Liver (tissue), 9 donors: ENCODE data around the gene KIAA1217. TPM values are rescaled to one million over a fixed set of nuclear protein-coding genes. Genes with fewer than 3 reads are reported as not detected.
"Not testable (repeated sequence)": the region's sequence is repeated elsewhere in the genome, so short reads cannot be mapped to it uniquely, and the experiment has no call there.

Source experiments
- DNase-seq: peaks from one replicate; pipeline ENCODE4 v3.0.0-alpha.2; 2017; ENCODE audit warnings: low spot score
- H3K27ac ChIP-seq, 2 donors: one replicate each; pipeline ENCODE4 v1.7.0; 2013; ENCODE audit warnings: inconsistent platforms in 2 of 2, low read length in 2 of 2, control low read depth in 1 of 2, low read depth in 1 of 2, mild to moderate bottlenecking in 1 of 2
- H3K27me3 ChIP-seq, 4 donors: one replicate each; pipeline versions ENCODE4 v1.6.1 to v1.7.0; 2013; ENCODE audit warnings: low read length in 3 of 4, inconsistent platforms in 1 of 4, mild to moderate bottlenecking in 1 of 4, moderate library complexity in 1 of 4; ENCODE audit not compliant: control insufficient read depth in 4 of 4, insufficient read depth in 4 of 4
- H3K36me3 ChIP-seq, 4 donors: one replicate each; pipeline versions ENCODE4 v1.6.1 to v1.7.0; 2013; ENCODE audit warnings: low read length in 3 of 4, mild to moderate bottlenecking in 3 of 4, low read depth in 1 of 4, moderate library complexity in 1 of 4; ENCODE audit not compliant: control insufficient read depth in 4 of 4, insufficient read depth in 3 of 4
- H3K4me1 ChIP-seq, 4 donors: one replicate each; pipeline versions ENCODE4 v1.6.1 to v1.7.0; 2013; ENCODE audit warnings: low read length in 3 of 4, mild to moderate bottlenecking in 3 of 4, moderate library complexity in 1 of 4; ENCODE audit not compliant: control insufficient read depth in 4 of 4, insufficient read depth in 4 of 4
- H3K4me3 ChIP-seq, 3 donors: one replicate each; pipeline versions ENCODE4 v1.6.1 to v1.7.0; 2013; ENCODE audit warnings: low read length in 3 of 3, control low read depth in 1 of 3, low read depth in 1 of 3, mild to moderate bottlenecking in 1 of 3
- H3K9ac ChIP-seq, 2 donors: one replicate each; pipeline ENCODE4 v1.7.0; 2013; ENCODE audit warnings: low read length in 2 of 2, mild to moderate bottlenecking in 2 of 2, moderate library complexity in 2 of 2, control low read depth in 1 of 2, low read depth in 1 of 2
- H3K9me3 ChIP-seq, 4 donors: one replicate each; pipeline versions ENCODE4 v1.6.1 to v1.7.0; 2013; ENCODE audit warnings: low read length in 3 of 4; ENCODE audit not compliant: control insufficient read depth in 4 of 4
- ATF3 ChIP-seq: IDR thresholded peaks from 2 replicates; pipeline ENCODE4 v1.6.1; 2016; ENCODE audit warnings: antibody characterized with exemption
- FOXA1 ChIP-seq: IDR thresholded peaks from 2 replicates; pipeline ENCODE4 v1.6.1; 2016; ENCODE audit warnings: antibody characterized with exemption
- GABPA ChIP-seq, 2 donors: IDR thresholded peaks in 1 of 2; conservative IDR thresholded peaks in 1 of 2; 2 replicates each; pipeline ENCODE4 v1.6.1; 2016; ENCODE audit warnings: antibody characterized with exemption in 2 of 2, mild to moderate bottlenecking in 1 of 2, moderate library complexity in 1 of 2
- NR2F2 ChIP-seq: IDR thresholded peaks from 2 replicates; pipeline ENCODE4 v1.6.1; 2016; ENCODE audit warnings: antibody characterized with exemption
- RAD21 ChIP-seq, 2 donors: IDR thresholded peaks; 2 replicates each; pipeline ENCODE4 v1.6.1; 2016; ENCODE audit warnings: antibody characterized with exemption in 2 of 2, mild to moderate bottlenecking in 2 of 2
- REST ChIP-seq: IDR thresholded peaks from 2 replicates; pipeline ENCODE4 v1.6.1; 2016; ENCODE audit warnings: antibody characterized with exemption, mild to moderate bottlenecking
- TAF1 ChIP-seq: conservative IDR thresholded peaks from 2 replicates; pipeline ENCODE4 v1.6.1; 2016; ENCODE audit warnings: antibody characterized with exemption, mild to moderate bottlenecking
- WGBS: extraction: QIAGEN DNeasy Blood & Tissue Kit; methylation state at CpG from one replicate; pipeline ENCODE4 v1.1.7; 2013; 5-methylcytosine and 5-hydroxymethylcytosine counted together
- polyA plus RNA-seq, 2 donors: library from polyadenylated mRNA; stranded (reverse) in 1 of 2; unstranded in 1 of 2; fragments of 200-250 nt in 1 of 2; fragments of >200 nt in 1 of 2; fragmentation: Nextera tagmentation in 1 of 2; extraction: Ambion mirVana in 1 of 2; gene quantifications; one replicate each; pipeline versions ENCODE4 v1.2.1 to v1.2.3, GENCODE V29; 2013 to 2015
- total RNA-seq, 2 donors: library from RNA; depleted of rRNA; stranded (reverse); fragments of >200 nt; gene quantifications; one replicate each; pipeline ENCODE4 v1.2.3, GENCODE V29; 2014
- TF ChIP-seq, protein P1 (sequence below): IDR thresholded peaks from 2 replicates; pipeline ENCODE4 v1.6.1; 2016; ENCODE audit warnings: antibody characterized with exemption
- donor health status: healthy.
- donor health status: healthy.
- donor health status: healthy.
- donor health status: healthy.
- donor health status: healthy.

Gene KIAA1217
- total and polyA plus RNA-seq, 4 donors: 4.5 to 12.8 (median 6.8) TPM

DNA sequence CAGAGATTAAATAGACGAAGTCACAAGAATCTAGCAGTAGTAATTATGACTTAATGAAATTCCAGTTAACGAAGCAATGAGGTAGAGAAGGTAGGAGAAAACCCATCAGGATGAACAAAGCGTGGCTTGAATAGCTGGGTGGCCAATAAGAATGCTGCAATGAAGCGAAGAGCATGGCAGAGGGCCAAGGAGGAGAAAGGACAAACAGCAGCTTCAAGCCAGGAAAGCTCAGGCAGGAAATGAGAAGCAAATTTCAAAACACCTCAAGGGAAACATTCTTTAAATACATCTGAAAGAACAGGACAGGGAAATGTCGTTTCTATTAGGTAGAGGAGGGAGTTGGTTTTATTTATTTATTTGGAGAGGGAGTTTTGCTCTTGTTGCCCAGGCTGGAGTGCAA is 122.5 kb downstream of the KIAA1217 start:
- Histone ChIP-seq H3K27me3 (no peaks in the 10 kb centered on the region), H3K27ac (no peak overlapping the region), H3K36me3 (no peaks in the 10 kb centered on the region), H3K9me3 (peaks cover 0 to 14% (median 3%) of the 10 kb centered on the region in 4 donors), H3K4me3 (no peak overlapping the region), H3K9ac (no peak overlapping the region), H3K4me1 (no peaks in the 10 kb centered on the region)
- TF ChIP-seq RAD21 (IDR thresholded peaks at IDR 0.05): no peak
- 52% methylated on average over 5 of the region's 5 CpGs for WGBS
- DNase-seq: no peak

GRCh38 chr10:24333736-24334135 is 124.8 kb downstream of the KIAA1217 start:
- Histone ChIP-seq H3K4me3 (no peak overlapping the region), H3K27me3 (no peaks in the 10 kb centered on the region), H3K27ac (no peak overlapping the region), H3K9me3 (no peaks in the 10 kb centered on the region), H3K9ac (no peak overlapping the region), H3K4me1 (no peaks in the 10 kb centered on the region), H3K36me3 (no peaks in the 10 kb centered on the region)
- DNase-seq: no peak
- no peak for TF ChIP-seq ATF3
- TF ChIP-seq FOXA1: no peak
- TF ChIP-seq REST: no peak
- TF ChIP-seq, protein P1, sequence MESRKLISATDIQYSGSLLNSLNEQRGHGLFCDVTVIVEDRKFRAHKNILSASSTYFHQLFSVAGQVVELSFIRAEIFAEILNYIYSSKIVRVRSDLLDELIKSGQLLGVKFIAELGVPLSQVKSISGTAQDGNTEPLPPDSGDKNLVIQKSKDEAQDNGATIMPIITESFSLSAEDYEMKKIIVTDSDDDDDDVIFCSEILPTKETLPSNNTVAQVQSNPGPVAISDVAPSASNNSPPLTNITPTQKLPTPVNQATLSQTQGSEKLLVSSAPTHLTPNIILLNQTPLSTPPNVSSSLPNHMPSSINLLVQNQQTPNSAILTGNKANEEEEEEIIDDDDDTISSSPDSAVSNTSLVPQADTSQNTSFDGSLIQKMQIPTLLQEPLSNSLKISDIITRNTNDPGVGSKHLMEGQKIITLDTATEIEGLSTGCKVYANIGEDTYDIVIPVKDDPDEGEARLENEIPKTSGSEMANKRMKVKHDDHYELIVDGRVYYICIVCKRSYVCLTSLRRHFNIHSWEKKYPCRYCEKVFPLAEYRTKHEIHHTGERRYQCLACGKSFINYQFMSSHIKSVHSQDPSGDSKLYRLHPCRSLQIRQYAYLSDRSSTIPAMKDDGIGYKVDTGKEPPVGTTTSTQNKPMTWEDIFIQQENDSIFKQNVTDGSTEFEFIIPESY: no peak
- no peak for TF ChIP-seq TAF1

- Histone ChIP-seq H3K36me3 (no peaks in the 10 kb centered on the region), H3K9me3 (no peaks in the 10 kb centered on the region), H3K4me3 (no peak overlapping the region), H3K4me1 (no peaks in the 10 kb centered on the region), H3K27me3 (no peaks in the 10 kb centered on the region), H3K27ac (no peak overlapping the region), H3K9ac (no peak overlapping the region)
- TF ChIP-seq RAD21 (IDR thresholded peaks at IDR 0.05) (no peak), GABPA (IDR thresholded peaks at IDR 0.05 in 1 of 2, conservative IDR thresholded peaks at IDR 0.05 in 1 of 2) (no peak), NR2F2 (no peak)
- no peak for DNase-seq
- 79% methylated on average over 1 of the region's 1 CpG for WGBS
Measured at GRCh38 chr10:24334279-24334939, 125.5 kb downstream of the KIAA1217 start.

- not testable (repeated sequence) for H3K27ac ChIP-seq, H3K27me3 ChIP-seq, DNase-seq, H3K4me1 ChIP-seq, H3K4me3 ChIP-seq, H3K9ac ChIP-seq, H3K9me3 ChIP-seq, H3K36me3 ChIP-seq
- WGBS: 95% methylated on average over 7 of the region's 7 CpGs
Measured at GRCh38 chr10:24337723-24338122, 128.8 kb downstream of the KIAA1217 start.
